MG63 (cell line): Measurements from ENCODE around the gene BRMS1. TPM values are rescaled to one million over a fixed set of nuclear protein-coding genes. Genes with fewer than 3 reads are reported as not detected.
A peak's percentile ranks its signal among the peaks of the same experiment; 100 is the strongest.

Source experiments
- DNase-seq: peaks from one replicate; pipeline ENCODE4 v3.0.0-alpha.2; 2020
- H3K27me3 ChIP-seq: fragments of 250-450 bp; sonication (Bioruptor Pico); 2 replicates; pipeline ENCODE4 v1.5.1; 2020; ENCODE audit warnings: mild to moderate bottlenecking, moderate library complexity
- H3K36me3 ChIP-seq: fragments of 250-450 bp; sonication (Bioruptor Pico); 2 replicates; pipeline ENCODE4 v1.5.1; 2020; ENCODE audit warnings: mild to moderate bottlenecking, moderate library complexity
- H3K4me3 ChIP-seq: fragments of 250-450 bp; sonication (Bioruptor Pico); 2 replicates; pipeline ENCODE4 v1.5.1; 2020; ENCODE audit warnings: mild to moderate bottlenecking, moderate library complexity
- H3K9me3 ChIP-seq: fragments of 250-450 bp; sonication (Bioruptor Pico); 2 replicates; pipeline ENCODE4 v1.5.1; 2020; ENCODE audit warnings: mild to moderate bottlenecking, moderate library complexity
- total RNA-seq: library from RNA; depleted of rRNA; stranded (reverse); fragments of >200 nt; shearing (Covaris generic); gene quantifications from 2 replicates; pipeline ENCODE4 v1.2.3, GENCODE V29; 2014; ENCODE audit warnings: low replicate concordance; rRNA removed

BRMS1 gene
- total RNA-seq, 1 experiment from 2014 or later = 119 TPM

- peaks cover 8% of the 10 kb centered on the region for H3K36me3 ChIP-seq
- no peaks in the 10 kb centered on the region for H3K9me3 ChIP-seq
- H3K4me3 ChIP-seq = peak overlapping the region; percentile 77
- peaks cover 17% of the 10 kb centered on the region for H3K27me3 ChIP-seq
- no peak for DNase-seq
These were observed 56.8 kb downstream of the BRMS1 start for GRCh38 chr11:66287889-66288670.

Other genes starting within 250 kb of the BRMS1 start
- gene KLC2, start 87.4 kb downstream of the BRMS1 start, total RNA-seq = 15.0 and 25.3 TPM in 2 replicates
- gene RAB1B, start 76.5 kb downstream of the BRMS1 start, total RNA-seq = 101 and 103 TPM in 2 replicates
- not detected in 2 replicates for gene CNIH2, start 66.9 kb downstream of the BRMS1 start, total RNA-seq
- 217 and 220 TPM in 2 replicates for gene YIF1A, start 56.0 kb downstream of the BRMS1 start, total RNA-seq
- gene TMEM151A, start 53.2 kb downstream of the BRMS1 start, total RNA-seq = 0.56 TPM in 1 of 2 replicates, not detected in the other
- gene CD248, start 28.1 kb downstream of the BRMS1 start, total RNA-seq = not detected in 2 replicates
- gene RIN1, start 8.7 kb downstream of the BRMS1 start, total RNA-seq = 45.3 and 65.7 TPM in 2 replicates
- 26.6 and 34.6 TPM in 2 replicates for gene B4GAT1, start 2.5 kb upstream of the BRMS1 start, total RNA-seq
- not detected in 2 replicates for gene SLC29A2, start 26.7 kb upstream of the BRMS1 start, total RNA-seq
- gene NPAS4, start 75.9 kb upstream of the BRMS1 start, total RNA-seq = not detected in 2 replicates
- 92.7 and 167 TPM in 2 replicates for gene MRPL11, start 93.7 kb upstream of the BRMS1 start, total RNA-seq
- 7.3 and 7.7 TPM in 2 replicates for gene PELI3, start 121.8 kb upstream of the BRMS1 start, total RNA-seq
- 57.0 and 124 TPM in 2 replicates for gene DPP3, start 135.3 kb upstream of the BRMS1 start, total RNA-seq
- gene BBS1, start 165.5 kb upstream of the BRMS1 start, total RNA-seq = 7.7 and 14.7 TPM in 2 replicates
- gene ZDHHC24, start 200.9 kb upstream of the BRMS1 start, total RNA-seq = 21.8 and 22.9 TPM in 2 replicates
- not detected in 2 replicates for gene ACTN3, start 201.8 kb upstream of the BRMS1 start, total RNA-seq
- gene CTSF, start 223.5 kb upstream of the BRMS1 start, total RNA-seq = 13.0 and 17.7 TPM in 2 replicates
- not detected in 2 replicates for gene CCDC87, start 248.0 kb upstream of the BRMS1 start, total RNA-seq
- gene CCS, start 248.1 kb upstream of the BRMS1 start, total RNA-seq = 29.3 and 37.6 TPM in 2 replicates